ENCODE data around the gene ACE2.

ACE2 gene

DNA sequence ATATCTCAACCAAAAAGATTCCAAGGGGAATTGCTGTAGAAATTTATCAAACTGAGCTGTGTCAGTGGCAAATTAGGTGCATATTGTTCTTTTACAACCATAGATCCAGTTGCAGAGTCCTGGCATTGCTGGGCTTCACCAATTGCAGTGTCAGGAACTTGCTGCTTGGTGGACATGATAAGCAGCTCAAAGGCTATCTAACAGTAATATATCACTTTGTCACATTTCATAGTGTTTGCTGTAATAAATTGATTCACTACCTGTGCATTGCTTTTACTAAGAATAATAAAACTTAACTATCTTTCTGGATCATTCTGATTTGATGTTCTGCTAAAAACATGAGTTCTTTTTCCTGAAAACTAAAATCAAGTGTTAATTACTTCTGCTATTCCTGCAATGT, 30.9 kb upstream of the ACE2 start:
- H3K4me1 ChIP-seq (ENCODE audit: low read length) = no peaks in the 10 kb centered on the region
- H3K79me2 ChIP-seq (ENCODE audit: low read length) = no peaks in the 10 kb centered on the region
- H3K4me2 ChIP-seq (ENCODE audit: low read depth, low read length) = no peak overlapping the region
- H3F3A ChIP-seq (ENCODE audit: insufficient read depth, low read length) = no peaks in the 10 kb centered on the region
- H4K20me1 ChIP-seq (ENCODE audit: insufficient read depth, low read length) = no peaks in the 10 kb centered on the region
- DNase-seq = no peak
- no peaks in the 10 kb centered on the region for H3K36me3 ChIP-seq (replicated peaks; ENCODE audit: insufficient read depth, low read length)
- no peak overlapping the region for H3K4me3 ChIP-seq (ENCODE audit: low read length)
- H3K9me3 ChIP-seq (replicated peaks; ENCODE audit: insufficient read depth, low read length) = no peaks in the 10 kb centered on the region
- H2AFZ ChIP-seq (ENCODE audit: low read length) = no peak overlapping the region
- H3K9me2 ChIP-seq (replicated peaks; ENCODE audit: insufficient read depth, low read length) = no peaks in the 10 kb centered on the region
- H3K27ac ChIP-seq (ENCODE audit: low read length) = no peak overlapping the region
- H3K9ac ChIP-seq (ENCODE audit: low read length) = no peak overlapping the region
- TF ChIP-seq EZH2phosphoT487 (IDR thresholded peaks at IDR 0.05; ENCODE audit: low read length) (no peak), EZH2 (optimal IDR thresholded peaks at IDR 0.05; ENCODE audit: low read depth, low read length) (no peak)
- TF ChIP-seq, protein P1, sequence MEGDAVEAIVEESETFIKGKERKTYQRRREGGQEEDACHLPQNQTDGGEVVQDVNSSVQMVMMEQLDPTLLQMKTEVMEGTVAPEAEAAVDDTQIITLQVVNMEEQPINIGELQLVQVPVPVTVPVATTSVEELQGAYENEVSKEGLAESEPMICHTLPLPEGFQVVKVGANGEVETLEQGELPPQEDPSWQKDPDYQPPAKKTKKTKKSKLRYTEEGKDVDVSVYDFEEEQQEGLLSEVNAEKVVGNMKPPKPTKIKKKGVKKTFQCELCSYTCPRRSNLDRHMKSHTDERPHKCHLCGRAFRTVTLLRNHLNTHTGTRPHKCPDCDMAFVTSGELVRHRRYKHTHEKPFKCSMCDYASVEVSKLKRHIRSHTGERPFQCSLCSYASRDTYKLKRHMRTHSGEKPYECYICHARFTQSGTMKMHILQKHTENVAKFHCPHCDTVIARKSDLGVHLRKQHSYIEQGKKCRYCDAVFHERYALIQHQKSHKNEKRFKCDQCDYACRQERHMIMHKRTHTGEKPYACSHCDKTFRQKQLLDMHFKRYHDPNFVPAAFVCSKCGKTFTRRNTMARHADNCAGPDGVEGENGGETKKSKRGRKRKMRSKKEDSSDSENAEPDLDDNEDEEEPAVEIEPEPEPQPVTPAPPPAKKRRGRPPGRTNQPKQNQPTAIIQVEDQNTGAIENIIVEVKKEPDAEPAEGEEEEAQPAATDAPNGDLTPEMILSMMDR (IDR thresholded peaks at IDR 0.05; ENCODE audit: low read length) = no peak
- H3K27me3 ChIP-seq (replicated peaks; ENCODE audit: insufficient read depth, low read length) = no peaks in the 10 kb centered on the region

DNA sequence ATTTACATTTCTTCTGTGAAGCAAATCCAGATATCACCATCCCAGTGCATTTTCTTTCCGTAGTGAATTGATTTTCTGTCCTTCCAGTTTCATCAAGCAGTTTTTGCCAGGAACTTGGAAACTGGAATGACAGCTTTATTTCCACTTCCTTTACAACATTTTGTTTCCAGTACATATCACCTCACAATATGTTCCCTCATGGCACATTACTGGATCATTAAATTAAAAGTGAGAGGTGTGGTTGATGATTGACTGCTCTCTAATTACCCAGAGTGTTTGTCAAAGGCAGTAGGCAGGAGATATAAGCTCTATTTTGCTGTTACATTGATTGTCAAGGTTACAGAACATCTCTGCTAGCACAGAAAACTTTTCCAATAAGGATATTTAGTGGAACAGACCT, 22.3 kb upstream of the ACE2 start:
- no peak for TF ChIP-seq EZH2phosphoT487 (IDR thresholded peaks at IDR 0.05; ENCODE audit: low read length)
- H3K4me1 ChIP-seq (ENCODE audit: low read length) = no peaks in the 10 kb centered on the region
- H4K20me1 ChIP-seq (ENCODE audit: insufficient read depth, low read length) = no peaks in the 10 kb centered on the region
- no peak for DNase-seq
- H3K79me2 ChIP-seq (ENCODE audit: low read length) = no peaks in the 10 kb centered on the region
- H3K9me2 ChIP-seq (replicated peaks; ENCODE audit: insufficient read depth, low read length) = no peaks in the 10 kb centered on the region
- H3K9ac ChIP-seq (ENCODE audit: low read length) = no peak overlapping the region
- H3K9me3 ChIP-seq (replicated peaks; ENCODE audit: insufficient read depth, low read length) = no peaks in the 10 kb centered on the region
- H2AFZ ChIP-seq (ENCODE audit: low read length) = no peak overlapping the region
- H3K4me3 ChIP-seq (ENCODE audit: low read length) = no peak overlapping the region
- H3K27ac ChIP-seq (ENCODE audit: low read length) = no peak overlapping the region
- H3F3A ChIP-seq (ENCODE audit: insufficient read depth, low read length) = no peaks in the 10 kb centered on the region
- H3K4me2 ChIP-seq (ENCODE audit: low read depth, low read length) = no peak overlapping the region
- H3K27me3 ChIP-seq (replicated peaks; ENCODE audit: insufficient read depth, low read length) = no peaks in the 10 kb centered on the region
- no peaks in the 10 kb centered on the region for H3K36me3 ChIP-seq (replicated peaks; ENCODE audit: insufficient read depth, low read length)

DNA sequence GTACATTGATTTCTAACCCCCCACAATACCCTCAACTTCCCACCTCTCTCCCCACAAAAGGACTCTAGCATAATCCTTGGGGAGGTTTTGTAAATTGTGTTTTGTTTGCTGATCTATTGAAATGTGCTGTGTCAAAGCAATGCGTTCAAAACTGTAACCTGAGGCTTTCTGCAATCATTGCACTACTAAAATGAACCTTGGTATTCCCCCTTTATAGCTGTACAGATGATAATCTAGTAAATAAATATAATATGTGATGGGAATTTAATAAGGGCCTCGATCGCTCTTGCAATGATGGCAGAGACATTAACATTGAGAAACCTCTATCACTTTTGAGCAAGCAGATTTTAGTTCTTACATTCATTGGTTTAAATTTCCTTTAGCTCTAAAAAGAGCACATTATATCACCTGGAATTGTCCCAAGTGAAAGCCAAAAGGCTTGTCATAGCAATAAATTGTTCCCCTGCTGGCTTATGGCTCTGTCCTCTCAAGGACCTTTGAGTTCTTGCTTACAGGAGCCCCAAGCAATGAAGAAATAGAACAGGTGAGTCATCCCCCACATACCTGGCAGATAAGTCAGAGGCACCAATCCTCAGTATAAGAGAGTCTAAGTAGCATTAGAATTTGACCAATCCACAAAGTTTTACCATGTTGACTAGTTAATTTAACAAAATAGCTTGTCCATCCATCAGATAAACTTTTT, 18.4 kb upstream of the ACE2 start:
- Histone ChIP-seq H3K4me1 (ENCODE audit: low read length) (no peaks in the 10 kb centered on the region), H3K9ac (ENCODE audit: low read length) (no peak overlapping the region), H4K20me1 (ENCODE audit: insufficient read depth, low read length) (no peaks in the 10 kb centered on the region), H3K4me3 (ENCODE audit: low read length) (no peak overlapping the region), H3K79me2 (ENCODE audit: low read length) (no peaks in the 10 kb centered on the region), H3K9me2 (replicated peaks; ENCODE audit: insufficient read depth, low read length) (no peaks in the 10 kb centered on the region), H3K9me3 (replicated peaks; ENCODE audit: insufficient read depth, low read length) (no peaks in the 10 kb centered on the region), H2AFZ (ENCODE audit: low read length) (no peak overlapping the region), H3K36me3 (replicated peaks; ENCODE audit: insufficient read depth, low read length) (no peaks in the 10 kb centered on the region), H3K4me2 (ENCODE audit: low read depth, low read length) (no peak overlapping the region), H3K27me3 (replicated peaks; ENCODE audit: insufficient read depth, low read length) (no peaks in the 10 kb centered on the region), H3K27ac (ENCODE audit: low read length) (no peak overlapping the region), H3F3A (ENCODE audit: insufficient read depth, low read length) (no peaks in the 10 kb centered on the region)
- TF ChIP-seq EZH2 (optimal IDR thresholded peaks at IDR 0.05; ENCODE audit: low read depth, low read length) (no peak), EZH2phosphoT487 (IDR thresholded peaks at IDR 0.05; ENCODE audit: low read length) (no peak)
- TF ChIP-seq, protein P1 (IDR thresholded peaks at IDR 0.05; ENCODE audit: low read length) = no peak
- no peak for DNase-seq

DNA sequence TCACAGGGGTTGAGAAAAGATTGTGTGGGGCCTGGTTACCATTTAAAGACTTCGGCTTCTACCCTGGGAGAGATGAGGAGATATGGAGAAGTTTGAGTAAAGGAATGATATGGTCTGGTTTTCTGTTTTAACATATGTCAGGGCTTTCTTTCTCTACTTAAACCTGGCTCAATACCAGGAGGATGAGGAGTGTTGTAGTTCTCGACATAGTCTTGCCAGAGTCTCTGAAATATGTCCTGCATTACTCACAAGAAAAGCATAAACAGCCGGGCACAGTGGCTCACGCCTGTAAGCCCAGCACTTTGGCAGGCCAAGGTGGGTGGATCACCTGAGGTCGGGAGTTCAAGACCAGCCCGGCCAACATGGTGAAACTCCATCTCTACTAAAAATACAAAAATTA, 16.4 kb upstream of the ACE2 start:
- Histone ChIP-seq H3K4me1 (ENCODE audit: low read length) (no peaks in the 10 kb centered on the region), H3K36me3 (replicated peaks; ENCODE audit: insufficient read depth, low read length) (no peaks in the 10 kb centered on the region), H3K9me3 (replicated peaks; ENCODE audit: insufficient read depth, low read length) (no peaks in the 10 kb centered on the region), H4K20me1 (ENCODE audit: insufficient read depth, low read length) (no peaks in the 10 kb centered on the region), H3K9me2 (replicated peaks; ENCODE audit: insufficient read depth, low read length) (no peaks in the 10 kb centered on the region), H3K4me3 (ENCODE audit: low read length) (no peak overlapping the region), H3K4me2 (ENCODE audit: low read depth, low read length) (no peak overlapping the region), H3K9ac (ENCODE audit: low read length) (no peak overlapping the region), H3K27me3 (replicated peaks; ENCODE audit: insufficient read depth, low read length) (no peaks in the 10 kb centered on the region), H3K27ac (ENCODE audit: low read length) (no peak overlapping the region), H2AFZ (ENCODE audit: low read length) (no peak overlapping the region), H3K79me2 (ENCODE audit: low read length) (no peaks in the 10 kb centered on the region), H3F3A (ENCODE audit: insufficient read depth, low read length) (no peaks in the 10 kb centered on the region)
- no peak for TF ChIP-seq EZH2 (optimal IDR thresholded peaks at IDR 0.05; ENCODE audit: low read depth, low read length)
- TF ChIP-seq EZH2phosphoT487 (IDR thresholded peaks at IDR 0.05; ENCODE audit: low read length) = no peak
- TF ChIP-seq, protein P1 (IDR thresholded peaks at IDR 0.05; ENCODE audit: low read length) = no peak
- no peak for DNase-seq

Data from MM.1S (cell line).